ENCODE data around the gene UBALD2. TPM values are rescaled to one million over a fixed set of nuclear protein-coding genes. Genes with fewer than 3 reads are reported as not detected.

The UBALD2 gene
- total and polyA plus RNA-seq, 2 donors (not counting 1 experiment from before 2014, with no cell fraction given): 4.1 to 7.3 TPM

GRCh38 chr17:76276461-76277299 lies 11.5 kb downstream of the UBALD2 start:
- Histone ChIP-seq H3K4me2 (ENCODE audit: extremely low read depth, insufficient read depth, low read length) (no peak overlapping the region), H3K9me3 (ENCODE audit: control insufficient read depth, insufficient read depth, low read depth, low read length) (no peaks in the 10 kb centered on the region), H3K27ac (ENCODE audit: insufficient read depth, low read length) (no peak overlapping the region), H3K27me3 (ENCODE audit: control insufficient read depth, insufficient read depth, low read length) (no peaks in the 10 kb centered on the region), H3K4me1 (ENCODE audit: control insufficient read depth, extremely low read depth, insufficient read depth, low read length) (peaks cover 2% of the 10 kb centered on the region), H3K79me2 (ENCODE audit: control insufficient read depth, insufficient read depth, low read length) (no peaks in the 10 kb centered on the region), H3K36me3 (ENCODE audit: control insufficient read depth, insufficient read depth, low read length) (peaks cover 2% of the 10 kb centered on the region), H2AFZ (ENCODE audit: low read length) (no peak overlapping the region), H3K9ac (ENCODE audit: insufficient read depth, low read length) (no peak overlapping the region), H3K4me3 (replicated peaks in 1 of 4; ENCODE audit: control extremely low read depth in 1 of 4, insufficient read depth in 1 of 4, low read depth in 3 of 4, low read length in 4 of 4) (no peak overlapping the region), H4K20me1 (ENCODE audit: control insufficient read depth, extremely low read depth, insufficient read depth, low read length) (no peaks in the 10 kb centered on the region)
- DNase-seq (ENCODE audit: low read depth in 2 of 2): peak in 1 of 2 donors; percentile 26
- no peak for TF ChIP-seq CTCF (conservative IDR thresholded peaks at IDR 0.05 in 1 of 2, IDR thresholded peaks at IDR 0.05 in 1 of 2; ENCODE audit: low read depth in 1 of 2, low read length in 2 of 2)
- TF ChIP-seq EZH2 (IDR thresholded peaks at IDR 0.05; ENCODE audit: low read length, missing control alignments): no peak

- no peaks in the 10 kb centered on the region for H3K4me1 ChIP-seq (ENCODE audit: control insufficient read depth, extremely low read depth, insufficient read depth, low read length)
- no peak overlapping the region for H3K9ac ChIP-seq (ENCODE audit: insufficient read depth, low read length)
- no peak for DNase-seq (ENCODE audit: low read depth in 2 of 2)
- peaks cover 2% of the 10 kb centered on the region for H3K36me3 ChIP-seq (ENCODE audit: control insufficient read depth, insufficient read depth, low read length)
- H4K20me1 ChIP-seq (ENCODE audit: control insufficient read depth, extremely low read depth, insufficient read depth, low read length): no peaks in the 10 kb centered on the region
- H3K4me2 ChIP-seq (ENCODE audit: extremely low read depth, insufficient read depth, low read length): no peak overlapping the region
- no peak overlapping the region for H3K4me3 ChIP-seq (replicated peaks in 1 of 4; ENCODE audit: control extremely low read depth in 1 of 4, insufficient read depth in 1 of 4, low read depth in 3 of 4, low read length in 4 of 4)
- H3K27ac ChIP-seq (ENCODE audit: insufficient read depth, low read length): no peak overlapping the region
- H3K9me3 ChIP-seq (ENCODE audit: control insufficient read depth, insufficient read depth, low read depth, low read length): no peaks in the 10 kb centered on the region
- no peak overlapping the region for H2AFZ ChIP-seq (ENCODE audit: low read length)
- no peaks in the 10 kb centered on the region for H3K27me3 ChIP-seq (ENCODE audit: control insufficient read depth, insufficient read depth, low read length)
- TF ChIP-seq CTCF (conservative IDR thresholded peaks at IDR 0.05 in 1 of 2, IDR thresholded peaks at IDR 0.05 in 1 of 2; ENCODE audit: low read depth in 1 of 2, low read length in 2 of 2): no peak
- TF ChIP-seq EZH2 (IDR thresholded peaks at IDR 0.05; ENCODE audit: low read length, missing control alignments): no peak
- H3K79me2 ChIP-seq (ENCODE audit: control insufficient read depth, insufficient read depth, low read length): no peaks in the 10 kb centered on the region
Measured at GRCh38 chr17:76277300-76278267, 12.4 kb downstream of the UBALD2 start.
